Measurements from ENCODE around the gene PPP2R5C. TPM values are rescaled to one million over a fixed set of nuclear protein-coding genes. Genes with fewer than 3 reads are reported as not detected.

Gene PPP2R5C
- total and polyA plus RNA-seq, 8 donors, result 41.6 to 76.1 (median 55.9) TPM

DNA sequence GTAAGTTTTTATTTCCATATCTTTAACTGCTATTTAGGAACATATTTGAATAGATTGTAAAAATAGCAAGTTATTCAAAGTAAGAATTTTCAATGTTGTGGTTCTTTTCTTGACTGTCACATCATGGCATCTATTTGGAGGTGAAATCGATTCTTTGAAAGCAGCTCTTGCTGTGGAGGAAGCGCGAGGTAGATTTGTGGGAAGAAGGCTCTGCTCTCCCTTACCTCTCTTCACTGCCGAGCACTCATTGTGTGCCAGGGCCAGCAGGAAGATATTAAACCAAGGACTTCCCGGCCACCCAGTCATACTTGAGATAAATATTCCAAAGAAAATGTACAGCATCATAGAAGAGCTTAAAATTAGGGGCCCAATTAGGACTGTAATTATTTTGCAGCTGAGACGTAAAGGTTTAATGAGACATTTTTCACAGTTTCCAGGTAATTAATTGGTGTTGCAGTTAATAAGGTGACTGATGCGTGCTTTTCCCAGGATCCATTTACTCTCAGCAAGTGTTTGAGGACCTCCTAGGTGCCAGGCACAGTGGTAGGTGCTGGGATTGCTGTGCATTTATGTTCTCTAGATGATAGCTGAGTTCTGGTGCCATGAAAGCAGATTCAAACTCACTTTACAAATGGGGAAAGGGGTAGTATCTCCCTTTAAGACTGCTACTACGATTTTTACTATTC is 113.7 kb downstream of the PPP2R5C start:
- H3K9me3 ChIP-seq, result no peaks in the 10 kb centered on the region
- H3K27me3 ChIP-seq, result no peaks in the 10 kb centered on the region
- peak overlapping the region in 1 of 4 donors; percentile 30 for H3K27ac ChIP-seq
- no peak overlapping the region for H3K4me3 ChIP-seq
- ATAC-seq (no peak), FAIRE-seq (no peak), DNase-seq (no peak)
- peaks cover 20 to 58% (median 55%) of the 10 kb centered on the region in 3 donors for H3K4me1 ChIP-seq
- WGBS, 2 donors, result 79 to 85% methylated on average over 8 of the region's 8 CpGs
- TF ChIP-seq, protein P1, sequence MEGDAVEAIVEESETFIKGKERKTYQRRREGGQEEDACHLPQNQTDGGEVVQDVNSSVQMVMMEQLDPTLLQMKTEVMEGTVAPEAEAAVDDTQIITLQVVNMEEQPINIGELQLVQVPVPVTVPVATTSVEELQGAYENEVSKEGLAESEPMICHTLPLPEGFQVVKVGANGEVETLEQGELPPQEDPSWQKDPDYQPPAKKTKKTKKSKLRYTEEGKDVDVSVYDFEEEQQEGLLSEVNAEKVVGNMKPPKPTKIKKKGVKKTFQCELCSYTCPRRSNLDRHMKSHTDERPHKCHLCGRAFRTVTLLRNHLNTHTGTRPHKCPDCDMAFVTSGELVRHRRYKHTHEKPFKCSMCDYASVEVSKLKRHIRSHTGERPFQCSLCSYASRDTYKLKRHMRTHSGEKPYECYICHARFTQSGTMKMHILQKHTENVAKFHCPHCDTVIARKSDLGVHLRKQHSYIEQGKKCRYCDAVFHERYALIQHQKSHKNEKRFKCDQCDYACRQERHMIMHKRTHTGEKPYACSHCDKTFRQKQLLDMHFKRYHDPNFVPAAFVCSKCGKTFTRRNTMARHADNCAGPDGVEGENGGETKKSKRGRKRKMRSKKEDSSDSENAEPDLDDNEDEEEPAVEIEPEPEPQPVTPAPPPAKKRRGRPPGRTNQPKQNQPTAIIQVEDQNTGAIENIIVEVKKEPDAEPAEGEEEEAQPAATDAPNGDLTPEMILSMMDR (IDR thresholded peaks at IDR 0.05), result no peak
- intact Hi-C loops (cut with DNase I), result no loop called here
- no peaks in the 10 kb centered on the region for H3K36me3 ChIP-seq

DNA sequence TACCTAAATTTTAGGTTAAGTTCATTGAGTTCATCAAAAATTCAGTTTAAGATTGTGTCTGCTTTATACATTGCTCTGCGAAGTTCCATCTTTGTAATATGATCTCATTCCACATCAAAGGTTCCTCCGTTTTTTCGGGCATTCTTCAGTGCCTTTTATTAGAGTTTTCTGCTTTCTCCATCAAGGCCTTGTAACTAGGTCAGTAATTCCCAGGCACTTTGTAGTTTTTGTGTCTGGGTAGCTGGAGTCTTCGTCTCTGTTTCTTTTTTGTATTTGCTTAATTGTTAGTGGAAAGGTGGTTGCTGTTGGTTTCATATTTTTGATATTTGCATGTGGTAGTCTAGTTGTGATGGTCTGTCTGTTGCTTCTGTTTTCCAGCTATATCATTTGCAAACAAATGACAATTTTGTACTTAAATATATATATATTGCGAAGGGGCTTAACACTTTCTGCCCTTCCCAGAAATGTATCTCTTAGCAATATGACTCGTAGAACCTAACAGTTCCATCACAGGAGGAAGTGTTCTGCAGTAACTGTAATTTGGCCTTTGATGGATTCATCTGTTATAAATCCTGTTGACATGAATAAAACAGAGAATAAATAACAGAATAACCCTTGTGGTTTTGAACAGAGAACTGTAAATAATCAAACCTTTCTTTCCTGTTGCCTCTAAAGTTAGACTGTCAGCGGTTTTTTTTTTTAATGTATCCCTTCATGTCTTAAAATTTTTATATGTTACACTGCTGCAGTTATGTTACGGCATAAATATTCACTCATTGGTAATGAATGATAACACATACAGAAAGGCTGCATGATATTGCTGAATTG is 114.4 kb downstream of the PPP2R5C start:
- Histone ChIP-seq H3K27ac (peak overlapping the region in 2 of 4 donors; percentile 30 to 43), H3K36me3 (no peaks in the 10 kb centered on the region), H3K4me3 (no peak overlapping the region), H3K9me3 (no peaks in the 10 kb centered on the region), H3K4me1 (peaks cover 20 to 59% (median 58%) of the 10 kb centered on the region in 3 donors), H3K27me3 (no peaks in the 10 kb centered on the region)
- DNase-seq, result no peak
- no peak for ATAC-seq
- FAIRE-seq, result peak; percentile 39
- intact Hi-C loops (cut with DNase I), result no loop called here
- TF ChIP-seq, protein P1 (IDR thresholded peaks at IDR 0.05), result no peak
- WGBS, 2 donors, result 69 to 74% methylated on average over 8 of the region's 8 CpGs

DNA sequence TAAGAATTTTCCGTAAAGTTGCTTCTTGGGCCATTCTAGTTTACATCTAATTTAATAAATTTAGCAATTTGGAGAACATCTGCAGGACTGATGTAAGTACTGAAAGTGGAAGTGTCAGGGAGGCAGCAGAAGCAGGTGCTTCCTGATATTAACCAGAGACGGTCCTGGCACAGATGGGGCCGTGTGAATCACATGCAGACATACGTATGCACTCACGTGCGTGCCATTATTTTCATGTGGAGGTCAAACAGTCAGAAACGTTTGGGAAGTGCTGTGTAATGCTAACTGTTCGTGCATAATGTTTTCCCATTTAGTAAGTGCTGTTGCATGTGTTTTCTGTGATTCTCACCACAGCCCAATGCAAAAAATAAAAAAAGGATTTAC is 115.0 kb downstream of the PPP2R5C start:
- intact Hi-C loops (cut with DNase I), result no loop called here
- TF ChIP-seq, protein P1 (IDR thresholded peaks at IDR 0.05), result no peak
- FAIRE-seq (peak; percentile 20), ATAC-seq (peak in 3 of 4 donors; percentile 5 to 48 (median 22)), DNase-seq (peak in 1 of 6 donors; percentile 69)
- Histone ChIP-seq H3K27ac (peak overlapping the region in 2 of 4 donors; percentile 67 to 83), H3K4me1 (peaks cover 20 to 59% (median 58%) of the 10 kb centered on the region in 3 donors), H3K4me3 (no peak overlapping the region), H3K36me3 (no peaks in the 10 kb centered on the region), H3K27me3 (no peaks in the 10 kb centered on the region), H3K9me3 (no peaks in the 10 kb centered on the region)
- WGBS, 2 donors, result 46 to 50% methylated on average over 8 of the region's 8 CpGs

DNA sequence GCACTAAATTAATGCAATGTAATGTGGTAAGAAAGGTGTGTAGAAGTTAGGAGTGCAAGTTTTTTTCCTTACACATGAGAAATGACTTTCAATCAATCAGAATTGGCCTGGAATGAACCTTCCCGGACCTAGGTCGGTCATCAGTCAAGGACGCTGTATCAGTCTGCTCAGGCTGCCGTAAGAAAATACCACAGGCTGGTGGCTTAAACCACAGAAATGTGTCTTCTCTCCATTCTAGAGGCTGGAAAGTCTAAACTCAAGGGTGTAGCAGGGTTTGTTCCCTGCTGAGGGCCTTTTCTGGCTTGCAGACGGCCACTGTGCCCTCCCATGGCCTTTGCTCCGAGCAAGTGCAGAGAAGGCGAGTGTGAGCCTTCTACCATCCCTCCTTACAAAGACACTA is 116.3 kb downstream of the PPP2R5C start:
- FAIRE-seq, result no peak
- TF ChIP-seq, protein P1 (IDR thresholded peaks at IDR 0.05), result no peak
- peaks cover 20 to 59% (median 53%) of the 10 kb centered on the region in 3 donors for H3K4me1 ChIP-seq
- no peaks in the 10 kb centered on the region for H3K27me3 ChIP-seq
- intact Hi-C loops (cut with DNase I), result no loop called here
- no peak overlapping the region for H3K4me3 ChIP-seq
- no peaks in the 10 kb centered on the region for H3K9me3 ChIP-seq
- no peaks in the 10 kb centered on the region for H3K36me3 ChIP-seq
- 45 to 49% methylated on average over 7 of the region's 7 CpGs for WGBS, 2 donors
- DNase-seq, result peak in 1 of 6 donors; percentile 12
- peak overlapping the region; percentile 67 to 83 (median 71) for H3K27ac ChIP-seq
- ATAC-seq, result no peak

Measured in pancreas (tissue), 10 donors.